HK-2 (cell line): Measurements from ENCODE around the gene LGALS3.

Source experiments
- DNase-seq: peaks from one replicate; pipeline ENCODE4 v3.0.0-alpha.2; 2018; ENCODE audit not compliant: unreplicated experiment

LGALS3 gene

GRCh38 chr14:55115460-55115859 lies 13.6 kb upstream of the LGALS3 start:
- no peak for DNase-seq

- no peak for DNase-seq
Observed at GRCh38 chr14:55115861-55116245, 13.2 kb upstream of the LGALS3 start.

- DNase-seq, result no peak
Observed at GRCh38 chr14:55116246-55117030, 12.6 kb upstream of the LGALS3 start.

- DNase-seq, result no peak
Observed at GRCh38 chr14:55117803-55118441, 11.1 kb upstream of the LGALS3 start.

GRCh38 chr14:55118761-55119160 lies 10.3 kb upstream of the LGALS3 start:
- DNase-seq, result no peak

- DNase-seq, result no peak
Observed at GRCh38 chr14:55120571-55121495, 8.2 kb upstream of the LGALS3 start.

- DNase-seq, result no peak
Observed at GRCh38 chr14:55121628-55122439, 7.2 kb upstream of the LGALS3 start.

GRCh38 chr14:55122440-55122986 lies 6.5 kb upstream of the LGALS3 start:
- DNase-seq, result no peak

GRCh38 chr14:55123101-55123500 lies 6.0 kb upstream of the LGALS3 start:
- peak; percentile 62 for DNase-seq

GRCh38 chr14:55123852-55124639 lies 5.0 kb upstream of the LGALS3 start:
- DNase-seq, result no peak

- DNase-seq, result no peak
Observed at GRCh38 chr14:55124774-55125386, 4.2 kb upstream of the LGALS3 start.

- DNase-seq, result no peak
Observed at GRCh38 chr14:55125403-55125802, 3.6 kb upstream of the LGALS3 start.

- no peak for DNase-seq
Observed at GRCh38 chr14:55126034-55126433, 3.0 kb upstream of the LGALS3 start.

GRCh38 chr14:55126932-55127459 lies 2.1 kb upstream of the LGALS3 start:
- DNase-seq, result no peak

- peak; percentile 41 for DNase-seq
Observed at GRCh38 chr14:55127460-55127951, 1.5 kb upstream of the LGALS3 start.

GRCh38 chr14:55128386-55129085 lies 516 bp upstream of the LGALS3 start:
- DNase-seq, result no peak

- peak; percentile 72 for DNase-seq
Observed at GRCh38 chr14:55129428-55130195, 560 bp downstream of the LGALS3 start.

- DNase-seq, result no peak
Observed at GRCh38 chr14:55130196-55130550, 1.1 kb downstream of the LGALS3 start.
